AG04450 (cell line): Measurements from ENCODE around the gene TAB2. TPM values are rescaled to one million over a fixed set of nuclear protein-coding genes. Genes with fewer than 3 reads are reported as not detected.

Experiments used
- CTCF ChIA-PET: fragments of 300-600, 350-600 bp; formaldehyde crosslinking; extraction: SDS; loops from one replicate; lab custom pipeline; 2022; ENCODE audit warnings: antibody characterized with exemption, inconsistent platforms; lab: Charles Lee
- POLR2A ChIA-PET: fragments of 350-600 bp; formaldehyde crosslinking; extraction: SDS; loops from one replicate; lab custom pipeline; 2021; ENCODE audit warnings: antibody characterized with exemption, inconsistent platforms; lab: Yijun Ruan, JAX
- DNase-seq: peaks from one replicate; pipeline ENCODE4 v3.0.0-alpha.2; 2011; ENCODE audit warnings: low read depth, low spot score
- H3K27ac ChIP-seq: one replicate; pipeline ENCODE4 v1.5.1; 2012; ENCODE audit warnings: low read depth, low read length, control low read depth
- H3K27me3 ChIP-seq: one replicate; pipeline ENCODE4 v1.6.0; 2012; ENCODE audit warnings: low read length; ENCODE audit not compliant: control insufficient read depth, insufficient read depth
- H3K4me3 ChIP-seq: 2 replicates; pipeline ENCODE4 v1.5.1; 2011; ENCODE audit warnings: mild to moderate bottlenecking, low read depth, low read length, control low read depth
- H3K9me3 ChIP-seq: 2 replicates; pipeline ENCODE4 v1.5.1; 2012; ENCODE audit warnings: low read length; ENCODE audit not compliant: control insufficient read depth, insufficient read depth
- polyA plus RNA-seq: library from polyadenylated mRNA; depleted of rRNA; stranded (reverse); fragments of >200 nt; gene quantifications from 2 replicates; pipeline ENCODE4 v1.2.3, GENCODE V29; 2011
- TF ChIP-seq, protein P1 (sequence below): IDR thresholded peaks from 2 replicates; pipeline ENCODE4 v1.5.1; 2011; ENCODE audit warnings: low read depth, low read length, control low read depth, inconsistent platforms

The TAB2 gene
- polyA plus RNA-seq, 1 experiment: 61.1 TPM

DNA sequence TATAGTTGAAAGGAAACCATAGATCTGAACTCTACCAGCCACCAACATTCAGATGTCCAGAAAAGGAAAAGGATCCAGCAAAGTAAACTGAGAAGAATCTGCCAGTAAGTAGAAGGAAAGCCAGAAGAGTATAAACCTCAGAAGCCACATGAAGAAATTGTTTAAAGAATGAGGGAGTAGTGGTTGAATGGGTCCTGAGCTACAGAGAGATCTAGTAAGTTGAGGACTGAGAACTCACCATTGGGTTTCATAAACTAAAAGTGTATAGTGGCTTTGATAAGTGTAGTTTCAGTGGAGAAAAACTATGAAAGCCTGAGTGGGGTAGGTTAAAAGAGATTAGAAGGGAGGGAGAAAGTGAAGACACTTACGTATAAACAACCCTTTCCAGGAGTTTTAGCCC lies 50.6 kb downstream of the TAB2 start:
- ChIA-PET POLR2A (no interaction called here), CTCF (no interaction called here)
- no peak overlapping the region for H3K27ac ChIP-seq
- TF ChIP-seq, protein P1, sequence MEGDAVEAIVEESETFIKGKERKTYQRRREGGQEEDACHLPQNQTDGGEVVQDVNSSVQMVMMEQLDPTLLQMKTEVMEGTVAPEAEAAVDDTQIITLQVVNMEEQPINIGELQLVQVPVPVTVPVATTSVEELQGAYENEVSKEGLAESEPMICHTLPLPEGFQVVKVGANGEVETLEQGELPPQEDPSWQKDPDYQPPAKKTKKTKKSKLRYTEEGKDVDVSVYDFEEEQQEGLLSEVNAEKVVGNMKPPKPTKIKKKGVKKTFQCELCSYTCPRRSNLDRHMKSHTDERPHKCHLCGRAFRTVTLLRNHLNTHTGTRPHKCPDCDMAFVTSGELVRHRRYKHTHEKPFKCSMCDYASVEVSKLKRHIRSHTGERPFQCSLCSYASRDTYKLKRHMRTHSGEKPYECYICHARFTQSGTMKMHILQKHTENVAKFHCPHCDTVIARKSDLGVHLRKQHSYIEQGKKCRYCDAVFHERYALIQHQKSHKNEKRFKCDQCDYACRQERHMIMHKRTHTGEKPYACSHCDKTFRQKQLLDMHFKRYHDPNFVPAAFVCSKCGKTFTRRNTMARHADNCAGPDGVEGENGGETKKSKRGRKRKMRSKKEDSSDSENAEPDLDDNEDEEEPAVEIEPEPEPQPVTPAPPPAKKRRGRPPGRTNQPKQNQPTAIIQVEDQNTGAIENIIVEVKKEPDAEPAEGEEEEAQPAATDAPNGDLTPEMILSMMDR: no peak
- no peak for DNase-seq
- no peaks in the 10 kb centered on the region for H3K9me3 ChIP-seq
- no peaks in the 10 kb centered on the region for H3K27me3 ChIP-seq
- no peak overlapping the region for H3K4me3 ChIP-seq

DNA sequence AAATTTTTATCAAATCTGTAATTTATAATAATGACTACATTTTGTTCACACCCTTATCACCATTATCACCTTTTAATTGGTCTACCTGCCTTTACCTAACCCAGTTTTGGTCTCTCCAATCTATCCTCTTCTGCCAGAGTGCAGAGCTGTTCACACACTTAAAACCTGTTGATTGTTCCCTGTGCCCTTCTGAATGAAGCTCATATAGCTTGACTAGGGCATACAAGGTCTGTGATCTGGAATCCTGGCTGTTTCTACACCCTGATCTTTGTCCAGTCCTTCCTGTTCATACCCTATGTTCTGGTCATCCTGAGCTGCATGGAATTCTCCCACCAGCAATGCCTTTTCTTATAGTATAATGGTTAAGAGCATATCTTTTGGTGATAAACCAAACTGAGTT lies 53.6 kb downstream of the TAB2 start:
- H3K4me3 ChIP-seq: no peak overlapping the region
- no peaks in the 10 kb centered on the region for H3K27me3 ChIP-seq
- H3K27ac ChIP-seq: no peak overlapping the region
- no peaks in the 10 kb centered on the region for H3K9me3 ChIP-seq
- no peak for DNase-seq
- TF ChIP-seq, protein P1: no peak
- ChIA-PET CTCF (interaction anchor here (1.3 kb wide), 1 partner anchor 289 kb away, joined by 3 read pairs; no protein-coding TSS in a partner anchor), POLR2A (no interaction called here)

DNA sequence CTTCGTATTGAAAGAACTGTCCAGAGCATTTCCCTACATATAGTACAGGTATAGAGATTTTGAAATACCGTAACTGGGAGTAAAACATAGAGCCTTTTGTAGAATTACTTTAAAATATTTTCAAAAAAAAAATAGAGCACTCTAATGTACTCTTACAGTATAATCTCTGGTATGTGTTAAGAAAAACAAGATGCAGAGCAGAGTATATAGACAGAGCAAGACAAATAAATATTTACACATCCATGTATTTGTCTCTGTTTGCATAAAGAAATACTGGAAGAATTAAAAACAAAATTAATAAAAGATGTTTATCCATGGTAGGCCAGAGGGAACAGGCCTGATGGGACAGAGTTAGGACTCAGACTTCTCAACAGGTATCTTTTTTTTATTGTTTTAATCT lies 54.5 kb downstream of the TAB2 start:
- TF ChIP-seq, protein P1: no peak
- H3K4me3 ChIP-seq: no peak overlapping the region
- no peaks in the 10 kb centered on the region for H3K9me3 ChIP-seq
- CTCF ChIA-PET: interaction anchor here (1.3 kb wide), 1 partner anchor 290 kb away, joined by 3 read pairs; no protein-coding TSS in a partner anchor
- H3K27ac ChIP-seq: no peak overlapping the region
- H3K27me3 ChIP-seq: no peaks in the 10 kb centered on the region
- POLR2A ChIA-PET: no interaction called here
- DNase-seq: no peak

DNA sequence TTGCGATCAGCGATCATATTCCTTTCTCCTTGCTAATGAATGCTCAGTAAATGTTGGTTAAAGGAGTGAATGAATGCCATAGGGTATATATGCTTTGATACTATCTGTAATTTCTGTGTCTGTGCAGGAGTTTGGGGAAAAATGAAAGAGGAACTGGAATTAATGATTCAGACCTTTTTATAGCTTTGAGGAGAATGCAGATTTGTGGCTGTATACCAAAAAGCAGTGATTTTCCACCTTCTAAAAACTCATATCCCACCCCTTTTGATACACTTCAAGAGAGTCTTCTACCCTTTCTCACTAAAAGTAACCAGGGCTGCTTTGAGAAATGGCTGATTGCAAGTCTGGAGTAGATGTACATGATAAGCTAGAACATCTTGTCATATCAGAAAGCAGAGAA lies 56.0 kb downstream of the TAB2 start:
- POLR2A ChIA-PET: no interaction called here
- no peaks in the 10 kb centered on the region for H3K27me3 ChIP-seq
- no peak for DNase-seq
- TF ChIP-seq, protein P1: no peak
- CTCF ChIA-PET: interaction anchor here (0.6 kb wide), 1 partner anchor 58 kb away, joined by 3 read pairs; no protein-coding TSS in a partner anchor
- no peaks in the 10 kb centered on the region for H3K9me3 ChIP-seq
- no peak overlapping the region for H3K4me3 ChIP-seq
- H3K27ac ChIP-seq: no peak overlapping the region

DNA sequence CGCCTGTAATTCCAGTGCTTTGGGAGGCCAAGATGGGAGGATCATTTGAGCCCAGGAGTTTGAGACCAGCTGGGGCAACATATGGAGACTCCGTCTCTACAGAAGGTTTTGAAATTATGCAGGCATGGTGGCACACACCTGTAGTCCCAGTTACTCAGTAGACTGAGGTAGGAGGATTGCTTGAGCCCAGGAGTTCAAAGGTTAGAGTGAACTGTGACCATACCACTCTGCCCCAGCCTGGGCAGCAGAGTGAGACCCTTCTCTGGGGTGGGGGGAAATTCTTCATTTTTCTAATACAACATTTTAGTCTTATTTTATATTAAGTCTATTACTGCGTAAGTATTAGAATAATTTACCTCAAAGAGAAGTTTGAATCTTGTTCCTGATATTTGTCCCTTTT lies 62.5 kb downstream of the TAB2 start:
- TF ChIP-seq, protein P1: no peak
- CTCF ChIA-PET: no interaction called here
- H3K9me3 ChIP-seq: no peaks in the 10 kb centered on the region
- DNase-seq: no peak
- no peaks in the 10 kb centered on the region for H3K27me3 ChIP-seq
- POLR2A ChIA-PET: no interaction called here
- H3K27ac ChIP-seq: no peak overlapping the region
- no peak overlapping the region for H3K4me3 ChIP-seq
